Kidney tubule cell (primary cell): Measurements from ENCODE around the gene ZNF783.

Source experiments
- DNase-seq: peaks from one replicate; pipeline ENCODE4 v3.0.0-alpha.2; 2018; ENCODE audit warnings: low spot score

The ZNF783 gene

DNA sequence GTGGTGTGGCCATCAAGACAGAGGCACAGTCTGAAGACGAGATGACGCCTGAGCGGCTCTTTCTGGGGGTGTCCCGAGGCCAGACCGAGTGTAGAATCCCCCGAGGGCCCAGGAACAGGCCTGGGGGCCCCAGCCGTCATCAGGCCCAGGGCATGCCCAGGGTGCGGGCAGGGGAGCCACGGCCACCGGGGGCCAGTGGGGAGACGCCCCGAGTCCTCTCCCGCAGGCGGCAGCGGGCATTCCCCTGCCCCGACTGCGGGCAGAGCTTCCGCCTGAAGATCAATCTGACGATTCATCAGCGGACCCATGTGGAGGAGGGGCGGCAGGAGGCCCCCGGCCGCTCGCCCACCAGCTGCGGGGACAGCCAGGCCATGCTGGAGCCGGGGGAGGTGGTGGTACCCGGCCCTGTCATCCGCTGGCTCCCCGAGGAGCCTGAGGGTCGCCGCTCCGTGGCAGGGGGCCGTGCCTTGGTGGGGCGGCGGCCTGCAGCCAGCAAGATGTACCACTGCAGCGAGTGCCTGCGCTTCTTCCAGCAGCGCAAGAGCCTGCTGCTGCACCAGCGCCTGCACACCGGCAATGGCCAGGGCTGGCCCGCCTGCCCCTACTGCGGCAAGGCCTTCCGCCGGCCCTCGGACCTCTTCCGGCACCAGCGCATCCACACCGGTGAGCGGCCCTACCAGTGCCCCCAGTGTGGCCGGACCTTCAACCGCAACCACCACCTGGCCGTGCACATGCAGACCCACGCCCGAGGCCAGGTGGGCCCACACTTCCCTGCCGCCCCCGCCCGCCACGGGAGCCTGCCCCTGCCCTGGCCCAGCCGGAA is 19.7 kb downstream of the ZNF783 start:
- no peak for DNase-seq

DNA sequence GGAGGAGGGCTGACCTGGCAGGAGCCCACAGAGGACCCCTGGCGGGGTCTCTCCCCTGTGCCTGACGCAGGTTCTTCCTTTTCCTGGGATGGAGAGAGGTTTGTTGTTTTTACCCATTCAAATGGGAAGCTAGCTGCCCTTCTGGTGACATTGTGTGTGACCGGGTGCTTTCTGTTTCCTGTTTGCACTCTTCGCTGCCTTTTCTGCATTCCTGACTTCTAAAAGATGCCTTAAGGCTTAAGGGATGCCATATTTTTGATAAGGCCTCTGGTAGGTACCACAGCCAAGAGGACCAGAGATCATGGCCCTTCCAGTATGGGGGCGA is 20.3 kb downstream of the ZNF783 start:
- DNase-seq: no peak

DNA sequence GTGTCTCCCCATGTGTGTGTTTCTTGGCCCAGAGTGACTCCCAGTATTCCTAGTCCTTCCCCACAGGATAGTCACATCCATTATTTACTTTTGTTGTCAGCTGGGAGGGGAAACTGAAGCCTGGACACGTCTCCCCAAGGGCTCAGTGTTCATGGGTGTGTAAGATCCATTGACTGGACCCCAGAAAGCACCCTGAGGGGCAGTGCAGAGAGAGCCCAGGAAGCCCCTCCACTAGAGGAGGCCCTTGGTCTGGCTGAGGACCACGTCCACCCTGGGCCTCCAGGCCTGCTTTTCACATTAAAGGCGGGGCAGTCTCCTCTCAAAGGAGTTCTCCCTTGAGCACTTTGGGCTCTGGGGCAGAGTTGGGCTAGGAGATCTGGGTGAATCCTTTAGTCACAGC is 21.3 kb downstream of the ZNF783 start:
- no peak for DNase-seq

DNA sequence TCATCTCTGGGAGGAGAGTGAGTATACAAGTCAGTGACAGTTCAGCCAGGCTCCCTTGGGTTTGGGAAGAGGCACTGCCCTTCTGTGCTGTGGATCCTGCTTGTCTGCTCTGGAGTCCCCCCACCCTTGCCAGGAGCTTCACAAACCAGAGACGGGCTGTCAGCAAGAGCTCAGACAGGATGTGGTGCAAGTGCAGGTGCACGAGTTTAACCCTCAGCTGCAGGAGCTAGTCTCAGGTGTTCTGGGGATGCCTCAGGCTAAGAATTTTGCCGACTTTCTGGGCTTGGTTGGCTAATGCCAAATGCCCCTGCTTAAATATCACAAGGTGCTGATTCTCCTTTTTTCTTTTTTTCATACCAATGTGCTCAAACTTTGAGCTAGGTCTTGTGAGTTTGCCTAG is 22.3 kb downstream of the ZNF783 start:
- DNase-seq: no peak

DNA sequence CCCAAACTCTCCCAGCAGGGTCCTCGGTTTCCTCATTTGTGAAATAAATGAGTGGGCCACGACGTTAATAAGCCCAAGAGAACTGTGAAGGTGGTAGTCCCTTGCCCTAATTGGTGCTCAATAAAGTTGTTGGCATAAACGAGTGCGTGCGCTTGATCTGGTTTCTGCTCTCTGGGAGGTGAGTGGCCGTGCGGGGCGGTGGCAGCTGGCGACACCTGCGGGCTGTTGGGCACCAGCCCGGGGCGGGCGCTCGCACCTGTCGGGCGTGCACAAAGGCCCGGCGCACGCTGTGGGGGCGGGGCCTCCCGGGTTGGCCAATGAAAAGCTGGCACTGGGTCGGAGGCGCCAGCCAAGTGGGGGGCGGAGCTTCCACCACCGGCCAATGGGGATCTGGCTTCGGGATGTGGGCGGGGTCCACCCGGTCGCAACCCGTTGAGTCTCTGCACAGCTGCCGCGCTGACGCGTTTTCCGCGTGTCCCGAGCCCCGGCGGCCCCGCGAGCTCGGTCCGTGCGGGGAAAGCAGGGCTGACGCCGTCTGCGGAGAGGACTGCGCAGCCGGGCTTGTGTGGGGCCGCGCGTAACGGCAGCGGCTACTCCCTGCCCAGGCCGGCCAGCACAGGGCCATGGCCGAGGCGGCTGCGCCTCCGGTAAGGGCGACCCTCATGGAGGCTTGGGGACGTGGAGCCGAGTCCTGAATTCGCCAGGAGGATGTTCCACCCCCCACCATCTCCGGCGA is 23.0 kb downstream of the ZNF783 start:
- peak; percentile 95 for DNase-seq

DNA sequence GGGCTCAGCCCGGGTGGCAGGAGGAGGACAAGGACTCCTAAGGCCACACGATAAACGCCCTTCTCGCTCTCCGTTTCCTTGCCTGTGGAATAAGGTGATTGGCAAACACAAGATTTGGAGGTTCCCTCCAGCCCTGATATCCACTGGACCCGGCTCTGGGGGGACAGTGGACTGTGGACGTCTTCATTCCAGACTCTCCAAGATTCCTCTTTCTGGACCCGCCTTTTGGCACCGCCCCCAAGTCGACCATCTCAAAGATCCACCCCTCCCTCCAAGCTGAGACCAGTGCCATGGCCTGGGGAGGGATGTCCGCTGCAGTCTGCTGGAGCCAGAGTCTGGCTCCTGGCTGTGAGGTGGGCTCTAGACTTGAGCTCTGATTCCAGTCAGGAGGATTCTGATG is 23.6 kb downstream of the ZNF783 start:
- DNase-seq: peak; percentile 37

DNA sequence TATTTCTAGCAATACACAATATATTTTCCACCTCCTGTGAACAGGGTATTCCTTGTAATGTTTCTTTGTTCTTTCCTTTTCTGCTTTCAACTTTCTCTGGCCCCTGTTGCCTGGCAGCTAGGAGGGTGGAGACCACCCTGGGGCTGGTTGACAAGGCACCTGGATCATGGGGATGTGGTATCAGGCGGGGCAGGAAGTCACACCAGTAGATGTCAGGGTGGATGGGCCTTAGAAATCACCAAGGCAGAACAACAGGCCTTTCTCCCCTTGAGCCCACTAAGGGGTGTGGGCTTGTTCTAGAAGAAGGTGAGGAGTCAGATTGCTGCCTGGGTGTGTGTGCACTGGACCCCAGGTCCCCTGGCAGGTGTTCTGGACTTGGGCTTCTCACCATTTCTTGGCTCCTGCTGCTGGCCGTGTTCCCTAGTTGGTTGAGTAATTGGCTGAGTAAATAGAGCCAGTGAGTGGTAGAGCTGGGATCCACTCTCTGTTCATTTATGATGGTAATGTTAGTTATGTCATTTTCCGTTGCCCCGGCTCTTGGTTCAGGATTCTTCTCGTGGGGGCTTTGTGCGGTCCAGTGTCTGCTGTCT is 24.9 kb downstream of the ZNF783 start:
- no peak for DNase-seq

DNA sequence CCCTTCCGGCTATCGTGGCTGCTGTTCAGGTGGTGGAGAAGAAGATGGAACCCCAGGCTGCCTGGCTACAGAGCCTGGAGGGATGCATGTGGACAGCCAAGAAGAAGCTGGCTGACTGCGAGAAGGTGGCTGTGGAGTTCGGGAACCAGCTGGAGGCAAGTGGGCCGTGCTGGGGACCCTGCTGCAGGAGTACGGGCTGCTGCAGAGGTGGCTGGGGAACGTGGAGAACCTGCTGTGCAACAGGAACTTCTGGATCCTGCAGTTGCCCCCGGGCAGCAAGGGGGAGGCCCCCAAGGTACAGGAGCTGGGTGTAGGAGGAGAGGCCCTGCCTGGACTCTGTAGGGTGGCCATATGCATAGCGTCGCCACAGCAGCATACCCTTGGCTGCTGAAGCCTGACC is 25.6 kb downstream of the ZNF783 start:
- DNase-seq: no peak

DNA sequence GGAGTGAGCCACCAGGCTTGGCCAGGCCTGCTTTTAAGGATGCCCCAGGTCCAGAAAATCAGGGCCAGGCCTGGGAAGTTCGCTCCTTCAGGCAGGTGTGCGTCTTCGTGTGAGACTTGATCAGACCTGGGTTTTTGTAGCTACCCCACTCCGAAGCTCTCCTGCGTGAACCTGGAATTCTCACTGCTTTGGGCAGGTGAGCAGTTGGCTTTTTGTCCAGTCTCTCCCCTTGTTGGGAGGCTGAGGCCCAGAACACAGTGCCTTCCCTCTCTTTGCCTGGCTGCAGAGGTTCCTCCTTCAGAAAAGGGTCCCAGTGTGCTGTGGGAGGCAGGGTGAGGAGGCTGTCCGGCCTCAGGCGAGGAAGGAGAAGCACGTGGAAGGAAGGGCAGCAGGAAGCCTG is 27.3 kb downstream of the ZNF783 start:
- DNase-seq: no peak

DNA sequence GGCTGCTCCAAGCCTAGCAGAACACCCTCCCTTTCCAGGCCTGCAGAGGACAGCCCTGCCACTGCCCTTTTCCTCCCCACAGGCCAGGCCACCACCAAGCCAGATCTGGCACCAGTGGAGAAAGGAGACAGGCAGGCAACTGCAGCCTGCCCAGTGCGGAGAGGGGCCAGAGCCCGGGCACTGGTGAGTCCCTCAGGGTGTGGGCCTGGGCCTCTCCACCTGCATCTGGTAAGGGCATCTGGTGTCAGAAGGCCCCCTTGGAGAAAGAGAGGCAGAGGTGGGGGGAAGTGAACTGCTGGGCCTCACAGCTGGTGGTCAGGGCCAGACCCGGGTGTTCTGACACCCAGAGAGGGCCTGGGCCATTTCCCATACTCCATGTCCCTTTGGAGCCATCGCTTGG is 27.9 kb downstream of the ZNF783 start:
- no peak for DNase-seq

DNA sequence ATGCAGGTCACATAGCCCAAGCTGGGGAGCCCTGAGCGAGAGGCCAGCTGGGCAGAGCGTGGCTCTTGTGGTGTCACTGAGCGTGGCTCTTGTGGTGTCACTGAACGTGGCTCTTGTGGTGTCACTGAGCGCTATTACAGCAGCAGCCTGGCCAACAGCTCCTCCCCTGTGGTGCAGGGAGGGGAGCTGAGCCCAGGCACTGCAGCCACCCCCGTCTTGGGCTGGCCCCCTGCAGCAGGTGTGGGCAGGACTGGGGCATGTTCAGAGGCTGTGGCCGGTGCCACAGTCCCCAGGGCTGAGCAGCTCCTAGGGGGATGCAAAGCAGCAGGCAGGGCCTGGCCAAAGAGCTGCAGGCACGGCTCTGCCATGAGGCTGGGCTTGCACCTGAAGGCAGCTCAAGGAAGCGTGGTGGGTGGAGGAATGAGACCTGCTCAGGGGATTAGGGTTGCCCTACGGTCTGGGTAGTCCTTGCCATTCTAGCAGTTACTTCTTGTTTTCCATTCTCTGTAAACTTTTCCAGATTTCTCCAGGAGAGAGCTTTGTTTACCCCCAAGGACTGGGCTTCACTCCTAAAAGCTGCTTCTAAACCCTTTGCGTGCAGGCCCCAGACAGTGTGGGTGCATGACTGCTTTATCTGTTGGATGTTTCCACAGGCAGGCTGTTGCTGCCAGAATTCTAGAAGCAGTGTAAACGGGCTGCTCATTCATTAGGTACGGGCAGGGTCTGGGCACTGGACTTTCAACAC is 29.2 kb downstream of the ZNF783 start:
- no peak for DNase-seq

DNA sequence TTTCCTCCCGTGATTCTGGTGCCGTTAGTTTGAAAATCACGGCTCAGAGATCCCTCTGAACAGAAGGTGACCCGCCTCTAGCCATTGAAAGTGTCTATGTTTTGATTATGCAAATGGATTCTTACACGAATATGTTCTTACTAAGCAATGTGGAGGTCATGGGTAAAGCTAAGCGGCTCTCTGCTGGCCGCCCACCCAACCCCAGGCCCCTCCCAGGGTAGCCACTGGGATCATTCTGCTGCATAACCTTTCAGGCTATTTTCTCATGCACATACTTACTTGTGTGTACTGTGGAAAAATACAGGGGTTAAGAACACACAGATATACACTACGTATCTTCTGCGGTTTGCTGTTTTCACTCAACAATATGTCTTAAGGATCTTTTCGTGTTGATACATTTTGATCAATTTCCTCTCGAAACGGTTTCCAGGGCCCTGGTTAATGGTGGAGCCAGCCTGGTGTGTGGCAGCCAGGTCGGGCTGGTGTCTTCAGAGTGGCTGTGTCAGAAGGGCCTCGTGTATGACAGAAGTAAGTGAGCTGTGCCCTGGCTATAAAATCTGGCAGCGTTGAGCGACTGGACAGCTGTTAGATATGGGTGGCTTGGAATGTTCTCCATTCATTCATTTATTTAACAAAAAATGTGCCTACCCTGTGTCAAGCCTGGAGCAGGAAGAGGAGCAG is 29.9 kb downstream of the ZNF783 start:
- no peak for DNase-seq

DNA sequence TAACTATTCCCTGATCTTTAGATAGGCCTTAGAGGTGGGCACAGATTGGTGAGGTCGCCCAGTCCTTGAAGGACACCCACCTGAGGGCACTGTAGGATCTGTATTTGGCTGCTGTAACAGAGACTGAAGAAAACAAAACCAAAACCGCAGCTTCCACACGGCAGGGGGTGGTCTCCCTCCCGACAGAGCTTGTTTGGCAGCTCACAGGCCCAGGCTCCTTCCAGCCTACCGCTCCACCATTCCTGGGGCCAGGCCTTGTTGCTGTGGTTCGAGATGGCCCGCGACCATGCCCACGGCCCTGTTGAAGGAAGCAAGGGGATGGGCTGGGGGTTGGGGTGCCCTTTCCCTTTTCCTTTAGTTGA is 30.4 kb downstream of the ZNF783 start:
- DNase-seq: no peak

DNA sequence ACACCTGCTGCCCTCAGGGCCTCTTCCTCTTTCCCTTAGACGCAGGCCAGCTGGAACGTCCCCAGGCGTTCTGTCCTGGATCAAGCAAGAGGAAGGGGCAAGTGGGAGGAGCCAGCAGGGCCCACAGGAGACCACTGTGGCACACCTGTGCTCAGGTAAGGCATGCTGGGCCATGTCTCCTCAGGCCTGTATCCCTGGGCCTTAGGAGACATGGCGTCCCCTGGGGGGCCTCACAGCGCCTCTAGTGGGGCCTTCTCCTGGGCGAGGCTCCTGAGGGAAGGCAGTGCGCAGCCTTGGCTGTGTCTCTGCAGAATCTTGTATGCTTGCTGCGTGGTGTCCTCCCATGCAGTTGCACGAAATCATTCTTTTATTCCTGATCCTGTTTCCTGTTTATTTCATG is 31.3 kb downstream of the ZNF783 start:
- DNase-seq: no peak

DNA sequence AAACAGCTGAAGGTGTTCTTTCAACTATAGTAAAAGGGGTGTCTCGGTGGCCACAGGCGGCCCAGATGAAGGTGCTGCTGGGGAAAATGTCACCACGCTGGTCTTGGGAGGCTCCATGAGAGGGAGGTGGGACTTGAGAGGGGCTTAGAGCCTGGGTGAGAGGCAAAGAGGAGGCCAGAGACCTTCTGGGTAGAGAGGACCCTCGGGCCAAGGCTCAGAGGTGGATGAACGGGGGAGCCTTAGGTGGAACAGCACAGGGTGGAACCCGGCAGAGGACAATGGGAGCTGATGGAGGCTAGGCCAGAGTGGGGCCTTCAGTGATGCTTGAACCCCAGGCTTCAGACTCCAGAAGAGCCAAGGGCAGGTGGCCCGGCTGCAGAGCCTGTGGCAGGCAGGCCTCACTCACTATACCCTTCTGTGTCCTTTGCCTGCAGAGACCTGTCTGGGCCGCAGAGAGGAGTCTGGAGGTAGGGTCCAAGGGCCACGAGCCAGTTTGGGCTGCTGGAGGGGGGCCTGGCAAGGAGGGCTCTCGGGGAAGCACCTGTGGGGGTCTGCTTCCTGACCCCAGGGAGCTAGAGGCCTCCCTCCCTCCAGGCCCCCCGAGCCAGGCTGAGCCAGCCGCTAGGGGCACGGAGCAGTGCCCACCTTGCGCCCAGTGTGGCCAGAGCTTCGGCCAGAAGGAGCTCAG is 32.1 kb downstream of the ZNF783 start:
- no peak for DNase-seq

DNA sequence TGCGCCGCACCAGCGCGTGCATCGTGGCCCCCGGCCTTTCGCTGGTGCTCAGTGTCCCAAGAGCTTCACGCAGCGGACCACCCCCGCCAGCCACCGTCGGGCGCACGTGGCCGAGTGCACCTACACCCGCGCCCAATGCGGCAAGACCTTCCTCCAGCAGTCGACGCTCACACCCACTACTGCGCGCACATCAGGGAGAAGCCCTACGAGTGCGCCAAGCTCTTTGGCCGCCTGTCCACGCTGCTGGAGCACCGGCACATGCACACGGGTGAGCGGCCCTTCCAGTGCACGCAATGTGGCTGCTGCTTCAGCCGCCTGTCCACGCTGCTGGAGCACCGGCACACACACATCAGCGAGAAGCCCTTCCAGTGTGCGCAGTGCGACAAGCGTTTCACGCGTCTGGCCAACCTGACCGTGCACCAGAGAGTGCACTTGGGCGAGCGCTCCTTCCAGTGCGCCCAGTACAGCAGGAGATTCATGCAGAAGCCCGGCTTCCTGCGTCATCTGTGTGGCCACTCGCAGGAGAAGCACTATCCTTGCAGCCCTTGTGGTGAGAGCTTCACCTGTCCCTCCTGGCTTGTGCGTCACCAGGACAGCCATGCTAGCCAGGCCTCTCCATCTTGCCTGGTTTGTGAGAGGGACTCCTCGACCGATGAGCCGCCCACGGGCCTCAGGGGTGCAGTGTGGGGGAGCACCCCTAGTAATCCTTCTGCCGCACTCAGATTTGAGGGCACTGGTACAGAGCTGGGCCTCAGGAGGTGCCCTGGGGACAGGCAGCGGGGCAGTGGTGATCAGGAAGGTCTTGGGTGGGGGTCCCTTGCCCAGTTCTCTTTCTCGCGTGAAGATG is 32.9 kb downstream of the ZNF783 start:
- DNase-seq: no peak

DNA sequence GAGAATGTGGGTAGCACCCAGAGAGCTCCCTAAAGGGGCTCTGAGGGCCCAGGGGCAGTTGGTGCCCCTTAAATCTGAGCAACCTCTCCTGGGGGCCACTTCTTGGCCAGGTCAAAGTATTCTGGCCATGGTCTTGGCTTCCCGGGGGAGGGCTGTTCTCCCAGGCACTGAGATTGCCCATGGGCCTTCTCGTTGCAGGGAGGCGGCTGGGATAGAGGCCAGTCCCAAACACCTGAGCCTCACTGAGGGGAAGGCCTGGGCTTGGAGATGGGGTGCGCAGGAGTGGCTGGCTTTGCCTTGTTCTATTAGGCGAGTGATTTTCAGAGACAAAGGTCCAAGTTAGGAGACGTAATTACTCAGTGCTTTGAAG is 33.5 kb downstream of the ZNF783 start:
- no peak for DNase-seq

DNA sequence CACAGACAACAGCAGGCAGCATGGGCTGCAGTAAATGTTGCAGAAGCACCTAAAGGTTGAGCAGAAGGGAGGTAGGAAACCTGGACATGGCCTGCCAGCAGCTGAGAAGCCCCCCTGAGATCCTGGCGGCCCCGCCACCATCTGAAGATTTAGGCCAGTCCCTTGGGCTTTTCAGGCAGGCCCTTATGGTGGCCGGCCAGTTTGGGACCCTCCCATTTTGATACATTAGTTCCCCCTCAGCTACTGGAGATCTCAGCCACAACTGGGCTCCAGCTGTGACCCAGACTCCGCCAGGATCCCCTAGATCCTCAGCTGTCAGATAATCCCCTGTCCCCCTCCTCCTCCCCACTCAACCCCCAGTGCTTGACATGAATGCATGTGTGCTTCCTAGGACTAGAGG is 34.4 kb downstream of the ZNF783 start:
- DNase-seq: no peak

DNA sequence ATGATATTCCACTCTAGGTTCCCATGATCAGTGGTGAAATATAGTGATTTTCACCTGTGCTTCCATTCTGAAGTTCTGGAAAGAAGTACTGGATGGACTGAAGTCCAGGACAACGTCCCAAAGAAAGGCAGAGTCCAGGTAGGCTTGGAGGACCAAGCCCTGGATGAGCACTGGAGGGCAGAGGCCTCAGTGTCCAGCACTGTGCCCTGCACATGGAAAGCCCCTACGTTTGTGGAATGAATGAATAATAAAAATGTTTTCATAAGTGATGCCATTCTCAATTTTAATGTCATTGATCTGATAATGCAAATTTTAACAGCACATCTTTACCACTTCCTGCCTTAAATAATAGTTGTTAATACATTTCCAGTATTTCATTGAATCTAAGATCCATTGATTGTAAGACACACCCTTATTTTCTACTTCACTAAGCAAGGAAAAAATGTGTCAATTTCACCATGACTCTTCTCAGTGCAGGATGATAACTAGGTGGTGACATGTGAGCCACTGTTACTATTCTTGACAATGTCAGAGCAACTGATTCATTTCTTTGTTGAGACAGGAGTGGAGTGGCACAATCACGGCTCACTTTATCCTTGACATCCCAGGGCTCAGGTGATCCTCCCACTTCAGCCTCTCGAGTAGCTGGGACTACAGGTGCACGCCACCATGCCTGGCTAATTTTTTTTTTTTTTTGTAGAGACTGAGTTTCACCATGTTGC is 35.2 kb downstream of the ZNF783 start:
- DNase-seq: no peak
